IMR-90 (cell line): Measurements from ENCODE around the gene ATPAF1.

ENCODE experiments used
- BHLHE40 ChIP-seq: fragments of 150-350 bp; IDR thresholded peaks from 2 replicates; pipeline ENCODE4 v1.6.1; 2016; ENCODE audit warnings: mild to moderate bottlenecking, low read depth, low read length
- CTCF ChIP-seq: conservative IDR thresholded peaks from 2 replicates; pipeline ENCODE4 v1.5.1; 2012; ENCODE audit warnings: mild to moderate bottlenecking, low read depth, low read length, improper control_type of control experiment
- RAD21 ChIP-seq: IDR thresholded peaks from 2 replicates; pipeline ENCODE4 v1.6.1; 2012; ENCODE audit warnings: low read length, improper control_type of control experiment

GRCh38 chr1:46682064-46682463, 13.9 kb upstream of the ATPAF1 start:
- TF ChIP-seq CTCF (no peak), RAD21 (no peak), BHLHE40 (no peak)
